Colonic mucosa (tissue), 4 donors: ENCODE data around the gene FTO. TPM values are rescaled to one million over a fixed set of nuclear protein-coding genes. Genes with fewer than 3 reads are reported as not detected.

Experiments
- DNase-seq: peaks from one replicate; pipeline ENCODE4 v3.0.0-alpha.2; 2020
- H3K27ac ChIP-seq: fragments of 200-600 bp; one replicate; pipeline ENCODE4 v1.8.0; 2021
- H3K27me3 ChIP-seq: fragments of 200-600 bp; one replicate; pipeline ENCODE4 v1.8.0; 2021
- H3K36me3 ChIP-seq: fragments of 200-600 bp; one replicate; pipeline ENCODE4 v1.8.0; 2021
- H3K4me1 ChIP-seq: fragments of 200-600 bp; one replicate; pipeline ENCODE4 v1.8.0; 2021; ENCODE audit warnings: mild to moderate bottlenecking
- H3K4me3 ChIP-seq: fragments of 200-600 bp; one replicate; pipeline ENCODE4 v1.8.0; 2021
- H3K9ac ChIP-seq, 2 donors: one replicate each; pipeline ENCODE4 v1.7.0; 2013; ENCODE audit warnings: control low read depth in 2 of 2, low read depth in 2 of 2, low read length in 2 of 2
- H3K9me3 ChIP-seq: fragments of 200-600 bp; one replicate; pipeline ENCODE4 v1.8.0; 2021
- intact Hi-C: fragments of 100-400 bp; cut with DNase I; formaldehyde crosslinking; loops from one replicate; pipeline ENCODE4 v1.14.1; 2022
- total RNA-seq, 2 donors: library from RNA; stranded (reverse); fragmentation: NEBNext Ultra II Directional in 1 of 2; extraction: Animal tissue kit (Norgen Biotek cat#: 25700) in 1 of 2; gene quantifications; one replicate each; pipeline ENCODE4 v1.2.1, GENCODE V29; 2021
- TF ChIP-seq, protein P1 (sequence below): fragments of 200-600 bp; IDR thresholded peaks from one replicate; pipeline ENCODE4 v1.8.0; 2022; ENCODE audit warnings: antibody characterized with exemption, mild to moderate bottlenecking
- donor health status: healthy.
- donor health status: DM: no; HTN: no; CAD: no.
- donor health status: DM: no; HTN: no; CAD: no.

FTO gene
- total RNA-seq, 2 donors from 2014 or later: 38.3 to 39.2 TPM

DNA sequence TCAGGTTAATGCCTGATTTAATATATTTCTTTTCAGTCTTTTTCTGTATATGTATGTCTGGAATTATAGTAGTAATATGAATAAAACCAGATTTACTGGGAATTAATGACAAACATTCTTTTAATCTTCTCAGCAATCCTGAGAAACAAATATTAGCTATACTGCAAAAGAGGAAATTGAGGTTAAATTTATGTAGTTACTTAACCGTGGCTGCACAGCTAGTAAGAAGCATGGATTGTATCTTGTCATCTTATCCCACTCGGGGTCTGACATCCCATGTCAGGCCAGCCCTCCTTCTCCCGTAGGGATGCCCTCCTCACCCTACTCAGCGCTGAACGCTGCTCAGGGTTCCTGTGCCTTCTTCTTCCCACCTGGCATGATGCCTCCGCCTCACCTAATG, 143.0 kb downstream of the FTO start:
- intact Hi-C loops: no loop called here
- Histone ChIP-seq H3K9me3 (no peaks in the 10 kb centered on the region), H3K27ac (no peak overlapping the region), H3K4me3 (no peak overlapping the region), H3K27me3 (no peaks in the 10 kb centered on the region), H3K36me3 (no peaks in the 10 kb centered on the region), H3K9ac (no peak overlapping the region), H3K4me1 (no peaks in the 10 kb centered on the region)
- TF ChIP-seq, protein P1, sequence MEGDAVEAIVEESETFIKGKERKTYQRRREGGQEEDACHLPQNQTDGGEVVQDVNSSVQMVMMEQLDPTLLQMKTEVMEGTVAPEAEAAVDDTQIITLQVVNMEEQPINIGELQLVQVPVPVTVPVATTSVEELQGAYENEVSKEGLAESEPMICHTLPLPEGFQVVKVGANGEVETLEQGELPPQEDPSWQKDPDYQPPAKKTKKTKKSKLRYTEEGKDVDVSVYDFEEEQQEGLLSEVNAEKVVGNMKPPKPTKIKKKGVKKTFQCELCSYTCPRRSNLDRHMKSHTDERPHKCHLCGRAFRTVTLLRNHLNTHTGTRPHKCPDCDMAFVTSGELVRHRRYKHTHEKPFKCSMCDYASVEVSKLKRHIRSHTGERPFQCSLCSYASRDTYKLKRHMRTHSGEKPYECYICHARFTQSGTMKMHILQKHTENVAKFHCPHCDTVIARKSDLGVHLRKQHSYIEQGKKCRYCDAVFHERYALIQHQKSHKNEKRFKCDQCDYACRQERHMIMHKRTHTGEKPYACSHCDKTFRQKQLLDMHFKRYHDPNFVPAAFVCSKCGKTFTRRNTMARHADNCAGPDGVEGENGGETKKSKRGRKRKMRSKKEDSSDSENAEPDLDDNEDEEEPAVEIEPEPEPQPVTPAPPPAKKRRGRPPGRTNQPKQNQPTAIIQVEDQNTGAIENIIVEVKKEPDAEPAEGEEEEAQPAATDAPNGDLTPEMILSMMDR: no peak
- no peak for DNase-seq

DNA sequence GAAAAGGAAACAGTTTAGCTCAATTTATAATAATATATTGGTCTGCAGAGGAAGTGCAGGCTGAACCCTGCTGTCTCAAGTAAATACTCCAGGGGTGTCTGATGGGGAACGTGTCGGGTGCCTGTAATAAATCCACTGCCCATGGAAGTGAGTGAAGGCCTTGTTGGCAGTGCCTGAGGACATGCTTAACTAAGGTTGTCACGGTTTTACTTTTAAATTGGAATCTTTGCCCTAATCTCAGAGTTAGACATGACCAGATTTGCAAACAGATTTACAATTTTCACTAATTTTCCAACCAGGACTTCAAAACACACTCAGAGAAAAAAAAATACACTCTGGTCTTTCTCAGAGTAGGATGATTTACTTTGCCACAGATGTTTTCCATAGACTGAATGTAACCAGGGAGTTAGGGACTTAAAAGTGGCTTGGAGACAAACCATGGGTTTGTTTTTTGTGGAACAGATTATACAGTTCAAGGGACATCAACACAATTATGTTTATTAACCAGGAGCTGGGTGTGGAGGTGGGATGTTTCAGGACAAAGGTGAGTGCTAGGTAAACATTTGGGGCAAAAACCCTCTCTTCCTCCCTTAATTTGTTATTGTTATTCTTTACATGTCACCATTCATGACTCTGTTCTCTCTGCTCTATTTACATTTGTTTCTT, 144.5 kb downstream of the FTO start:
- H3K27ac ChIP-seq: no peak overlapping the region

DNA sequence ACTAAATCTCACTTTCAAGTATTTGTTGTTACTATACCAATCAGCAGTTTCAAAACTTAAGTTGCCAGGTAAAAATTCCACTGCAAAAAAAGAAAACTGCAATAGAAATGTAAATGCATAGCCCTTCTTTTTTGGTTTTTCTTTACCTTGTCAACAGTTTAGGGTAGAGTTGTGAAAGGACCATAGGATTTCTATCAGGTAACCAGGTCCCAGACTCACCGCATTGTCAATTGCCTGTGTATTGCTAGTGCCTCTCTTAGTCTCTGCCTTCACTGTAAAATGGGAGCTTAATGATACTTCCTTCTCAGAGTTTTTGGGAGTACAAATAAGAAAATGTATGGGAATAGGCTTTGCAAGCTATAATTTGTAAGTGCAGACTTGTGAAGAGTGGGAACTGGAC, 145.0 kb downstream of the FTO start:
- Histone ChIP-seq H3K9me3 (no peaks in the 10 kb centered on the region), H3K4me1 (no peaks in the 10 kb centered on the region), H3K27ac (no peak overlapping the region), H3K9ac (no peak overlapping the region), H3K36me3 (no peaks in the 10 kb centered on the region), H3K27me3 (no peaks in the 10 kb centered on the region), H3K4me3 (no peak overlapping the region)
- intact Hi-C loops: no loop called here
- TF ChIP-seq, protein P1: no peak
- no peak for DNase-seq

More for the DNA sequence above, 144.5 kb downstream of the FTO start:
- H3K4me3 ChIP-seq: no peak overlapping the region
- no peaks in the 10 kb centered on the region for H3K27me3 ChIP-seq
- no peaks in the 10 kb centered on the region for H3K36me3 ChIP-seq
- no peak overlapping the region for H3K9ac ChIP-seq
- TF ChIP-seq, protein P1: no peak
- H3K4me1 ChIP-seq: no peaks in the 10 kb centered on the region
- intact Hi-C loops: no loop called here
- no peaks in the 10 kb centered on the region for H3K9me3 ChIP-seq
- no peak for DNase-seq

DNA sequence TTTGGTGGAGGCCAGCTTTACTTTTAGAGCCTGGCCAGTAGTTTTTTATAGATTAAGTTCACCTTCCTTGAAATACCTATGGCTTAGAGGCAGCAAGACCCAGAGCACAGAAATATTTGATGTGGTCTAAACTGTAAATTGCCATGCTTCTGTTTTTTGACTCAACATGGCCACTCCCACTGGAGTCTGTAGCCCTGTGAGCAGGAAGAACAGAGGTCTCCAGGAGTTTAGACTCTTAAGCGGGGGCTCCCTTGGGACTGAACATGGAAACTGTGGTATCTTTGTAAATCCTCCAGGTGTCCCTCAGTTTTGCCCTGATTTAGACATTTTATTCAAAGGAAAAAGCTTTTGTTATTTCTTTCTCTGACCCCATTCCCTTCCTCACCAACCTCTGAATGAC, 145.6 kb downstream of the FTO start:
- H3K27ac ChIP-seq: no peak overlapping the region
- TF ChIP-seq, protein P1: no peak
- H3K27me3 ChIP-seq: no peaks in the 10 kb centered on the region
- H3K4me1 ChIP-seq: no peaks in the 10 kb centered on the region
- H3K36me3 ChIP-seq: no peaks in the 10 kb centered on the region
- H3K4me3 ChIP-seq: no peak overlapping the region
- no peak overlapping the region for H3K9ac ChIP-seq
- no peak for DNase-seq
- H3K9me3 ChIP-seq: no peaks in the 10 kb centered on the region
- intact Hi-C loops: no loop called here

DNA sequence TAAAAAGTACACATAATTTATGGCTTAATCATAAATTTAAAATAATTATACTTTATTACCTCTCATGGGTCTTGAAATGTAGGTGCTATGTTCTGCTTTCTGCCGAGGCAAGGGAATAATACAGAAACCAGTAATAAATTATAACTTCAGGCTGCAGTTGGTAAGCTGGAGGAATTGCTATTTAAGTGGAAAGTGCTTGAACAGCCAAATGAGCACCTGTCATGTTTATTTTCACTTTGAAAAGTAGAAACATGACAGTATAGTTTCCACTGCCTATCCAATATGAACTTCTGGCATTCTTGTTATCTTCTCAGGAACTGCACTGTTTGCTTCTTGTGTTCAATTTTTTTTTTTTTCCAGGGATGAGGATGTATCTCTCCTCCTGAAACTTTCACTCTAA, 146.0 kb downstream of the FTO start:
- Histone ChIP-seq H3K9ac (no peak overlapping the region), H3K27ac (no peak overlapping the region), H3K36me3 (no peaks in the 10 kb centered on the region), H3K4me3 (no peak overlapping the region), H3K27me3 (no peaks in the 10 kb centered on the region), H3K9me3 (no peaks in the 10 kb centered on the region), H3K4me1 (no peaks in the 10 kb centered on the region)
- intact Hi-C loops: no loop called here
- TF ChIP-seq, protein P1: no peak
- no peak for DNase-seq
